ENCODE results near the gene FARS2.

Gene FARS2

GRCh38 chr6:5274231-5274630 is 12.9 kb downstream of the FARS2 start:
- Histone ChIP-seq H3K9ac (ENCODE audit: low read depth, low read length) (no peak overlapping the region), H3K4me3 (ENCODE audit: low read depth, low read length) (no peak overlapping the region), H3K9me3 (ENCODE audit: control insufficient read depth, insufficient read depth, low read length) (no peaks in the 10 kb centered on the region), H3K27ac (ENCODE audit: low read depth, low read length) (no peak overlapping the region), H3K27me3 (ENCODE audit: control insufficient read depth, insufficient read depth, low read length) (no peaks in the 10 kb centered on the region), H3K4me1 (ENCODE audit: control insufficient read depth, insufficient read depth, low read length) (peaks cover 23% of the 10 kb centered on the region), H3K36me3 (ENCODE audit: control insufficient read depth, insufficient read depth, low read length) (no peaks in the 10 kb centered on the region)

- Histone ChIP-seq H3K9me3 (ENCODE audit: control insufficient read depth, insufficient read depth, low read length) (no peaks in the 10 kb centered on the region), H3K36me3 (ENCODE audit: control insufficient read depth, insufficient read depth, low read length) (no peaks in the 10 kb centered on the region), H3K27ac (ENCODE audit: low read depth, low read length) (no peak overlapping the region), H3K4me3 (ENCODE audit: low read depth, low read length) (no peak overlapping the region), H3K27me3 (ENCODE audit: control insufficient read depth, insufficient read depth, low read length) (no peaks in the 10 kb centered on the region), H3K4me1 (ENCODE audit: control insufficient read depth, insufficient read depth, low read length) (peaks cover 23% of the 10 kb centered on the region), H3K9ac (ENCODE audit: low read depth, low read length) (no peak overlapping the region)
These were observed 14.2 kb downstream of the FARS2 start for GRCh38 chr6:5275497-5275896.

- Histone ChIP-seq H3K27me3 (ENCODE audit: control insufficient read depth, insufficient read depth, low read length) (no peaks in the 10 kb centered on the region), H3K27ac (ENCODE audit: low read depth, low read length) (peak overlapping the region; percentile 45), H3K9ac (ENCODE audit: low read depth, low read length) (no peak overlapping the region), H3K9me3 (ENCODE audit: control insufficient read depth, insufficient read depth, low read length) (no peaks in the 10 kb centered on the region), H3K4me3 (ENCODE audit: low read depth, low read length) (no peak overlapping the region), H3K36me3 (ENCODE audit: control insufficient read depth, insufficient read depth, low read length) (no peaks in the 10 kb centered on the region), H3K4me1 (ENCODE audit: control insufficient read depth, insufficient read depth, low read length) (peaks cover 23% of the 10 kb centered on the region)
These were observed 15.3 kb downstream of the FARS2 start for GRCh38 chr6:5276581-5276980.

GRCh38 chr6:5277589-5277988 is 16.3 kb downstream of the FARS2 start:
- Histone ChIP-seq H3K9ac (ENCODE audit: low read depth, low read length) (no peak overlapping the region), H3K27me3 (ENCODE audit: control insufficient read depth, insufficient read depth, low read length) (no peaks in the 10 kb centered on the region), H3K4me3 (ENCODE audit: low read depth, low read length) (no peak overlapping the region), H3K4me1 (ENCODE audit: control insufficient read depth, insufficient read depth, low read length) (peaks cover 32% of the 10 kb centered on the region), H3K36me3 (ENCODE audit: control insufficient read depth, insufficient read depth, low read length) (no peaks in the 10 kb centered on the region), H3K27ac (ENCODE audit: low read depth, low read length) (no peak overlapping the region), H3K9me3 (ENCODE audit: control insufficient read depth, insufficient read depth, low read length) (no peaks in the 10 kb centered on the region)

GRCh38 chr6:5278047-5278446 is 16.7 kb downstream of the FARS2 start:
- no peak overlapping the region for H3K9ac ChIP-seq (ENCODE audit: low read depth, low read length)
- H3K4me3 ChIP-seq (ENCODE audit: low read depth, low read length) = no peak overlapping the region
- no peaks in the 10 kb centered on the region for H3K9me3 ChIP-seq (ENCODE audit: control insufficient read depth, insufficient read depth, low read length)
- H3K36me3 ChIP-seq (ENCODE audit: control insufficient read depth, insufficient read depth, low read length) = no peaks in the 10 kb centered on the region
- peaks cover 32% of the 10 kb centered on the region for H3K4me1 ChIP-seq (ENCODE audit: control insufficient read depth, insufficient read depth, low read length)
- H3K27ac ChIP-seq (ENCODE audit: low read depth, low read length) = no peak overlapping the region
- no peaks in the 10 kb centered on the region for H3K27me3 ChIP-seq (ENCODE audit: control insufficient read depth, insufficient read depth, low read length)

GRCh38 chr6:5278565-5279120 is 17.3 kb downstream of the FARS2 start:
- Histone ChIP-seq H3K36me3 (ENCODE audit: control insufficient read depth, insufficient read depth, low read length) (no peaks in the 10 kb centered on the region), H3K4me3 (ENCODE audit: low read depth, low read length) (no peak overlapping the region), H3K27ac (ENCODE audit: low read depth, low read length) (no peak overlapping the region), H3K4me1 (ENCODE audit: control insufficient read depth, insufficient read depth, low read length) (peaks cover 33% of the 10 kb centered on the region), H3K9me3 (ENCODE audit: control insufficient read depth, insufficient read depth, low read length) (no peaks in the 10 kb centered on the region), H3K27me3 (ENCODE audit: control insufficient read depth, insufficient read depth, low read length) (no peaks in the 10 kb centered on the region), H3K9ac (ENCODE audit: low read depth, low read length) (no peak overlapping the region)

- no peaks in the 10 kb centered on the region for H3K9me3 ChIP-seq (ENCODE audit: control insufficient read depth, insufficient read depth, low read length)
These were observed 18.6 kb downstream of the FARS2 start for GRCh38 chr6:5279891-5280338.

GRCh38 chr6:5280920-5281319 is 19.6 kb downstream of the FARS2 start:
- Histone ChIP-seq H3K4me1 (ENCODE audit: control insufficient read depth, insufficient read depth, low read length) (peaks cover 37% of the 10 kb centered on the region), H3K9me3 (ENCODE audit: control insufficient read depth, insufficient read depth, low read length) (no peaks in the 10 kb centered on the region), H3K9ac (ENCODE audit: low read depth, low read length) (no peak overlapping the region), H3K4me3 (ENCODE audit: low read depth, low read length) (no peak overlapping the region), H3K27ac (ENCODE audit: low read depth, low read length) (no peak overlapping the region), H3K27me3 (ENCODE audit: control insufficient read depth, insufficient read depth, low read length) (no peaks in the 10 kb centered on the region), H3K36me3 (ENCODE audit: control insufficient read depth, insufficient read depth, low read length) (no peaks in the 10 kb centered on the region)

More at GRCh38 chr6:5279891-5280338, 18.6 kb downstream of the FARS2 start:
- H3K27ac ChIP-seq (ENCODE audit: low read depth, low read length) = no peak overlapping the region
- no peaks in the 10 kb centered on the region for H3K27me3 ChIP-seq (ENCODE audit: control insufficient read depth, insufficient read depth, low read length)
- H3K4me1 ChIP-seq (ENCODE audit: control insufficient read depth, insufficient read depth, low read length) = peaks cover 37% of the 10 kb centered on the region
- no peaks in the 10 kb centered on the region for H3K36me3 ChIP-seq (ENCODE audit: control insufficient read depth, insufficient read depth, low read length)
- no peak overlapping the region for H3K4me3 ChIP-seq (ENCODE audit: low read depth, low read length)
- H3K9ac ChIP-seq (ENCODE audit: low read depth, low read length) = no peak overlapping the region

GRCh38 chr6:5282191-5282623 is 20.9 kb downstream of the FARS2 start:
- Histone ChIP-seq H3K9ac (ENCODE audit: low read depth, low read length) (no peak overlapping the region), H3K4me1 (ENCODE audit: control insufficient read depth, insufficient read depth, low read length) (peaks cover 29% of the 10 kb centered on the region), H3K27me3 (ENCODE audit: control insufficient read depth, insufficient read depth, low read length) (no peaks in the 10 kb centered on the region), H3K4me3 (ENCODE audit: low read depth, low read length) (no peak overlapping the region), H3K27ac (ENCODE audit: low read depth, low read length) (no peak overlapping the region), H3K9me3 (ENCODE audit: control insufficient read depth, insufficient read depth, low read length) (no peaks in the 10 kb centered on the region), H3K36me3 (ENCODE audit: control insufficient read depth, insufficient read depth, low read length) (no peaks in the 10 kb centered on the region)

GRCh38 chr6:5285081-5285480 is 23.8 kb downstream of the FARS2 start:
- H3K9ac ChIP-seq (ENCODE audit: low read depth, low read length) = no peak overlapping the region
- peaks cover 18% of the 10 kb centered on the region for H3K4me1 ChIP-seq (ENCODE audit: control insufficient read depth, insufficient read depth, low read length)
- H3K27ac ChIP-seq (ENCODE audit: low read depth, low read length) = no peak overlapping the region
- H3K9me3 ChIP-seq (ENCODE audit: control insufficient read depth, insufficient read depth, low read length) = no peaks in the 10 kb centered on the region
- H3K36me3 ChIP-seq (ENCODE audit: control insufficient read depth, insufficient read depth, low read length) = no peaks in the 10 kb centered on the region
- H3K27me3 ChIP-seq (ENCODE audit: control insufficient read depth, insufficient read depth, low read length) = no peaks in the 10 kb centered on the region
- no peak overlapping the region for H3K4me3 ChIP-seq (ENCODE audit: low read depth, low read length)

GRCh38 chr6:5285526-5285925 is 24.2 kb downstream of the FARS2 start:
- Histone ChIP-seq H3K9me3 (ENCODE audit: control insufficient read depth, insufficient read depth, low read length) (no peaks in the 10 kb centered on the region), H3K27me3 (ENCODE audit: control insufficient read depth, insufficient read depth, low read length) (no peaks in the 10 kb centered on the region), H3K4me1 (ENCODE audit: control insufficient read depth, insufficient read depth, low read length) (peaks cover 18% of the 10 kb centered on the region), H3K9ac (ENCODE audit: low read depth, low read length) (no peak overlapping the region), H3K36me3 (ENCODE audit: control insufficient read depth, insufficient read depth, low read length) (no peaks in the 10 kb centered on the region), H3K4me3 (ENCODE audit: low read depth, low read length) (no peak overlapping the region), H3K27ac (ENCODE audit: low read depth, low read length) (no peak overlapping the region)
